GM23338 (cell line): ENCODE results near the gene CNN3. TPM values are rescaled to one million over a fixed set of nuclear protein-coding genes. Genes with fewer than 3 reads are reported as not detected.

ENCODE experiments used
- ATAC-seq: fragments of 200-7000 bp; cut with Tn5 transposase; 3 replicates; pipeline ENCODE4 v1.9.1; 2020
- DNase-seq: peaks from one replicate; pipeline ENCODE4 v3.0.0-alpha.2; 2015; ENCODE audit warnings: low spot score
- H2AFZ ChIP-seq: fragments of 200-600 bp; sonication (generic); 2 replicates; pipeline ENCODE4 v1.8.0; 2016; ENCODE audit warnings: antibody characterized with exemption, mild to moderate bottlenecking, moderate library complexity
- H3F3A ChIP-seq: fragments of 200-600 bp; sonication (generic); replicated peaks from 2 replicates; pipeline ENCODE4 v1.8.0; 2017; ENCODE audit warnings: antibody characterized with exemption, mixed run types, low read depth
- H3K27ac ChIP-seq: fragments of 200-600 bp; sonication (generic); 2 replicates; pipeline ENCODE4 v1.6.1; 2016; ENCODE audit warnings: low read depth
- H3K27me3 ChIP-seq: fragments of 200-600 bp; sonication (generic); 2 replicates; pipeline ENCODE4 v1.8.0; 2016; ENCODE audit warnings: mild to moderate bottlenecking, mixed run types, moderate library complexity; ENCODE audit not compliant: insufficient read depth
- H3K36me3 ChIP-seq: fragments of 200-600 bp; sonication (generic); 2 replicates; pipeline ENCODE4 v1.8.0; 2016; ENCODE audit warnings: mild to moderate bottlenecking; ENCODE audit not compliant: insufficient read depth
- H3K4me1 ChIP-seq: fragments of 200-600 bp; sonication (generic); 2 replicates; pipeline ENCODE4 v1.8.0; 2016; ENCODE audit warnings: mild to moderate bottlenecking, moderate library complexity; ENCODE audit not compliant: insufficient read depth
- H3K4me2 ChIP-seq: fragments of 200-600 bp; sonication (generic); 2 replicates; pipeline ENCODE4 v1.7.1; 2017; ENCODE audit warnings: mixed run types
- H3K4me3 ChIP-seq: fragments of 200-600 bp; sonication (generic); 2 replicates; pipeline ENCODE4 v1.6.1; 2016; ENCODE audit warnings: mixed run types
- H3K79me2 ChIP-seq: fragments of 200-600 bp; sonication (generic); replicated peaks from 2 replicates; pipeline ENCODE4 v1.8.0; 2017; ENCODE audit warnings: mild to moderate bottlenecking; ENCODE audit not compliant: insufficient read depth
- H3K9me2 ChIP-seq: fragments of 200-600 bp; sonication (generic); 2 replicates; pipeline ENCODE4 v1.8.0; 2017; ENCODE audit not compliant: insufficient read depth
- H4K20me1 ChIP-seq: fragments of 200-600 bp; sonication (generic); replicated peaks from 2 replicates; pipeline ENCODE4 v1.8.0; 2017; ENCODE audit warnings: mild to moderate bottlenecking; ENCODE audit not compliant: insufficient read depth
- H3K27ac Mint-ChIP-seq: 2 replicates; pipeline ENCODE4 v1.8.0; 2020; ENCODE audit warnings: inconsistent platforms, mild to moderate bottlenecking, moderate library complexity, mixed read lengths
- H3K27me3 Mint-ChIP-seq: 3 replicates; pipeline ENCODE4 v1.8.0; 2022; ENCODE audit warnings: low read depth, mild to moderate bottlenecking, moderate library complexity, mixed read lengths, inconsistent platforms; ENCODE audit not compliant: insufficient read depth, poor library complexity
- H3K36me3 Mint-ChIP-seq: 3 replicates; pipeline ENCODE4 v1.8.0; 2021; ENCODE audit warnings: low read depth, mild to moderate bottlenecking, inconsistent platforms, moderate library complexity, mixed read lengths
- H3K4me1 Mint-ChIP-seq: 3 replicates; pipeline ENCODE4 v1.8.0; 2020; ENCODE audit warnings: mild to moderate bottlenecking, inconsistent platforms, mixed read lengths
- H3K4me3 Mint-ChIP-seq: 3 replicates; pipeline ENCODE4 v1.8.0; 2021; ENCODE audit warnings: moderate library complexity, mild to moderate bottlenecking, inconsistent platforms, mixed read lengths
- H3K9me3 Mint-ChIP-seq: 3 replicates; pipeline ENCODE4 v1.8.0; 2020; ENCODE audit warnings: moderate library complexity, mild to moderate bottlenecking, inconsistent platforms, mixed read lengths
- CREB1 ChIP-seq: fragments of 250-450 bp; sonication (Bioruptor Pico); IDR thresholded peaks from 2 replicates; pipeline ENCODE4 v1.5.0; 2020; ENCODE audit warnings: low read depth, mild to moderate bottlenecking, moderate library complexity
- EZH2 ChIP-seq: fragments of 200-600 bp; sonication (generic); IDR thresholded peaks from one replicate; pipeline ENCODE4 v1.8.0; 2017; ENCODE audit warnings: antibody characterized with exemption, mild to moderate bottlenecking, low read depth; ENCODE audit not compliant: unreplicated experiment
- EZH2phosphoT487 ChIP-seq: fragments of 200-600 bp; sonication (generic); IDR thresholded peaks from one replicate; pipeline ENCODE4 v1.8.1; 2018; ENCODE audit warnings: antibody characterized with exemption; ENCODE audit not compliant: unreplicated experiment
- JUNB ChIP-seq: IDR thresholded peaks from one replicate; pipeline ENCODE4 v1.6.1; 2016; ENCODE audit warnings: antibody characterized with exemption; ENCODE audit not compliant: unreplicated experiment
- STAT1 ChIP-seq: IDR thresholded peaks from one replicate; pipeline ENCODE4 v1.6.1; 2016; ENCODE audit warnings: antibody characterized with exemption; ENCODE audit not compliant: unreplicated experiment
- ZNF114 ChIP-seq: fragments of 250-450 bp; sonication (Bioruptor Pico); IDR thresholded peaks from 2 replicates; pipeline ENCODE4 v1.5.0; 2020; ENCODE audit warnings: mild to moderate bottlenecking, moderate library complexity
- ZNF331 ChIP-seq: fragments of 250-450 bp; sonication (Bioruptor Pico); IDR thresholded peaks from 2 replicates; pipeline ENCODE4 v1.5.0; 2020; ENCODE audit warnings: low read depth, mild to moderate bottlenecking, moderate library complexity
- polyA plus RNA-seq: library from polyadenylated mRNA; unstranded; fragments of >200 nt; fragmentation: Nextera tagmentation; extraction: Ambion mirVana; gene quantifications from 2 replicates; pipeline ENCODE4 v1.2.1, GENCODE V29; 2016
- total RNA-seq: library from RNA; depleted of rRNA; stranded (reverse); fragments of >200 nt; shearing (Covaris generic); gene quantifications from 2 replicates; pipeline ENCODE4 v1.2.3, GENCODE V29; 2014
- TF ChIP-seq, protein P1 (sequence below): fragments of 250-450 bp; sonication (Bioruptor Pico); IDR thresholded peaks from 2 replicates; pipeline ENCODE4 v1.5.0; 2020; ENCODE audit warnings: mild to moderate bottlenecking, moderate library complexity
- TF ChIP-seq, protein P2 (sequence below): IDR thresholded peaks from 2 replicates; pipeline ENCODE4 v1.6.1; 2016; ENCODE audit warnings: antibody characterized with exemption

CNN3 gene
- total and polyA plus RNA-seq, 2 experiments from 2014 or later, result 220 to 312 TPM

DNA sequence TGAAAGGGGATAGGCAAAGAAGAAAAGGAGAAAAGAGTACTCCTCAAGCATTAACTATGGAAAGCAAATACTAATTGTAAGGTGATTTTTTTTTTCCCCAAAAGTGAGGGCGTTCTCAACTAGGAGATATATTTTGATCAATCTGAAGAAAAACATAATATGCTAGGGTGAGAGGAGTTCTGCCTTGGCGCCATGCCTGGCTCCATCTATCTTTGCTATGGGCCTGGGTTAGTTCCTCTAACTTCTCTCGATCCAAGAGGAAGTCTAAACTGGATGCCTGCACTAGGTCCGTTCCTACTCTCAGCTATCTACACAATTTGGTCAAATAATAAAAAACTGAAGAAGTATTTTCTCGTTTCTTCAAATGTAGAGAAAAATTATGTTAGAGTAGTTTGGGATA lies 20.5 kb downstream of the CNN3 start (continued):
- TF ChIP-seq STAT1 (no peak), ZNF331 (CRISPR knock-in tag) (no peak), ZNF114 (CRISPR knock-in tag) (no peak), CREB1 (CRISPR knock-in tag) (no peak)
- TF ChIP-seq, protein P1, sequence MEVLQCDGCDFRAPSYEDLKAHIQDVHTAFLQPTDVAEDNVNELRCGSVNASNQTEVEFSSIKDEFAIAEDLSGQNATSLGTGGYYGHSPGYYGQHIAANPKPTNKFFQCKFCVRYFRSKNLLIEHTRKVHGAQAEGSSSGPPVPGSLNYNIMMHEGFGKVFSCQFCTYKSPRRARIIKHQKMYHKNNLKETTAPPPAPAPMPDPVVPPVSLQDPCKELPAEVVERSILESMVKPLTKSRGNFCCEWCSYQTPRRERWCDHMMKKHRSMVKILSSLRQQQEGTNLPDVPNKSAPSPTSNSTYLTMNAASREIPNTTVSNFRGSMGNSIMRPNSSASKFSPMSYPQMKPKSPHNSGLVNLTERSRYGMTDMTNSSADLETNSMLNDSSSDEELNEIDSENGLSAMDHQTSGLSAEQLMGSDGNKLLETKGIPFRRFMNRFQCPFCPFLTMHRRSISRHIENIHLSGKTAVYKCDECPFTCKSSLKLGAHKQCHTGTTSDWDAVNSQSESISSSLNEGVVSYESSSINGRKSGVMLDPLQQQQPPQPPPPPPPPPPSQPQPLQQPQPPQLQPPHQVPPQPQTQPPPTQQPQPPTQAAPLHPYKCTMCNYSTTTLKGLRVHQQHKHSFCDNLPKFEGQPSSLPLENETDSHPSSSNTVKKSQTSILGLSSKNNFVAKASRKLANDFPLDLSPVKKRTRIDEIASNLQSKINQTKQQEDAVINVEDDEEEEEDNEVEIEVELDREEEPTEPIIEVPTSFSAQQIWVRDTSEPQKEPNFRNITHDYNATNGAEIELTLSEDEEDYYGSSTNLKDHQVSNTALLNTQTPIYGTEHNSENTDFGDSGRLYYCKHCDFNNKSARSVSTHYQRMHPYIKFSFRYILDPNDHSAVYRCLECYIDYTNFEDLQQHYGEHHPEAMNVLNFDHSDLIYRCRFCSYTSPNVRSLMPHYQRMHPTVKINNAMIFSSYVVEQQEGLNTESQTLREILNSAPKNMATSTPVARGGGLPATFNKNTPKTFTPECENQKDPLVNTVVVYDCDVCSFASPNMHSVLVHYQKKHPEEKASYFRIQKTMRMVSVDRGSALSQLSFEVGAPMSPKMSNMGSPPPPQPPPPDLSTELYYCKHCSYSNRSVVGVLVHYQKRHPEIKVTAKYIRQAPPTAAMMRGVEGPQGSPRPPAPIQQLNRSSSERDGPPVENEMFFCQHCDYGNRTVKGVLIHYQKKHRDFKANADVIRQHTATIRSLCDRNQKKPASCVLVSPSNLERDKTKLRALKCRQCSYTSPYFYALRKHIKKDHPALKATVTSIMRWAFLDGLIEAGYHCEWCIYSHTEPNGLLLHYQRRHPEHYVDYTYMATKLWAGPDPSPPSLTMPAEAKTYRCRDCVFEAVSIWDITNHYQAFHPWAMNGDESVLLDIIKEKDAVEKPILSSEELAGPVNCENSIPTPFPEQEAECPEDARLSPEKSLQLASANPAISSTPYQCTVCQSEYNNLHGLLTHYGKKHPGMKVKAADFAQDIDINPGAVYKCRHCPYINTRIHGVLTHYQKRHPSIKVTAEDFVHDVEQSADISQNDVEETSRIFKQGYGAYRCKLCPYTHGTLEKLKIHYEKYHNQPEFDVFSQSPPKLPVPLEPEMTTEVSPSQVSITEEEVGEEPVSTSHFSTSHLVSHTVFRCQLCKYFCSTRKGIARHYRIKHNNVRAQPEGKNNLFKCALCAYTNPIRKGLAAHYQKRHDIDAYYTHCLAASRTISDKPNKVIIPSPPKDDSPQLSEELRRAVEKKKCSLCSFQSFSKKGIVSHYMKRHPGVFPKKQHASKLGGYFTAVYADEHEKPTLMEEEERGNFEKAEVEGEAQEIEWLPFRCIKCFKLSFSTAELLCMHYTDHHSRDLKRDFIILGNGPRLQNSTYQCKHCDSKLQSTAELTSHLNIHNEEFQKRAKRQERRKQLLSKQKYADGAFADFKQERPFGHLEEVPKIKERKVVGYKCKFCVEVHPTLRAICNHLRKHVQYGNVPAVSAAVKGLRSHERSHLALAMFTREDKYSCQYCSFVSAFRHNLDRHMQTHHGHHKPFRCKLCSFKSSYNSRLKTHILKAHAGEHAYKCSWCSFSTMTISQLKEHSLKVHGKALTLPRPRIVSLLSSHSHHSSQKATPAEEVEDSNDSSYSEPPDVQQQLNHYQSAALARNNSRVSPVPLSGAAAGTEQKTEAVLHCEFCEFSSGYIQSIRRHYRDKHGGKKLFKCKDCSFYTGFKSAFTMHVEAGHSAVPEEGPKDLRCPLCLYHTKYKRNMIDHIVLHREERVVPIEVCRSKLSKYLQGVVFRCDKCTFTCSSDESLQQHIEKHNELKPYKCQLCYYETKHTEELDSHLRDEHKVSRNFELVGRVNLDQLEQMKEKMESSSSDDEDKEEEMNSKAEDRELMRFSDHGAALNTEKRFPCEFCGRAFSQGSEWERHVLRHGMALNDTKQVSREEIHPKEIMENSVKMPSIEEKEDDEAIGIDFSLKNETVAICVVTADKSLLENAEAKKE (CRISPR knock-in tag), result no peak

DNA sequence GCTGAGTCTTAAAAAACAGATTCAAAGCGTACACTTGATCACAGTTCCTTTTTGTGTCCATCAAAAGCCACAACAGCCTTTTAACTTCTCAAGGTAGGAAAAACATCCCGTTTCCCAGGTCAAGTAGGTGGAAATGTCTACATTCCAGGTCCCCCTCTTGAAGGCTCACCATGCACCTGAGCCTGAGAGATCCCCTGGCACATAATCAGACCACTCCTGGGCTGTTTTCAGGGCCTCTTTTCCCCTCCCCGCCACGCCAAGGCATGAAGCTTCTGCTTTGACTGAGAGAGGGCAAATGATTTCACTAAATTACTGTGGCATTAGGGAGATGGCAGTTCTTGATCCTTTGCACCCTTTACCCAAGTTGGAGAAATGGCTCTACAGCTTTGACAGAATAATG lies 21.7 kb downstream of the CNN3 start:
- no peak overlapping the region for H3K4me3 ChIP-seq
- ATAC-seq, result no peak
- H3K79me2 ChIP-seq, result peaks cover 69% of the 10 kb centered on the region
- no peaks in the 10 kb centered on the region for H3K27me3 ChIP-seq
- no peak for DNase-seq
- H3K9me2 ChIP-seq, result no peaks in the 10 kb centered on the region
- no peak overlapping the region for H3K4me3 Mint-ChIP-seq
- H3K27ac Mint-ChIP-seq, result no peak overlapping the region
- no peaks in the 10 kb centered on the region for H3K9me3 Mint-ChIP-seq
- H2AFZ ChIP-seq, result no peak overlapping the region
- H3K27me3 Mint-ChIP-seq, result peaks cover 3% of the 10 kb centered on the region
- no peaks in the 10 kb centered on the region for H3F3A ChIP-seq
- peaks cover 82% of the 10 kb centered on the region for H4K20me1 ChIP-seq
- peak overlapping the region; percentile 27; the same call in 1 of the 2 replicates for H3K27ac ChIP-seq
- H3K36me3 Mint-ChIP-seq, result peaks cover 56% of the 10 kb centered on the region
- H3K4me1 ChIP-seq, result peaks cover 34% of the 10 kb centered on the region
- peaks cover 31% of the 10 kb centered on the region for H3K4me1 Mint-ChIP-seq
- H3K36me3 ChIP-seq, result peaks cover 16% of the 10 kb centered on the region
- H3K4me2 ChIP-seq, result no peak overlapping the region
- TF ChIP-seq ZNF331 (CRISPR knock-in tag) (no peak), ZNF114 (CRISPR knock-in tag) (no peak), EZH2phosphoT487 (no peak), JUNB (no peak), STAT1 (no peak), EZH2 (no peak), CREB1 (CRISPR knock-in tag) (no peak)
- TF ChIP-seq, protein P2, sequence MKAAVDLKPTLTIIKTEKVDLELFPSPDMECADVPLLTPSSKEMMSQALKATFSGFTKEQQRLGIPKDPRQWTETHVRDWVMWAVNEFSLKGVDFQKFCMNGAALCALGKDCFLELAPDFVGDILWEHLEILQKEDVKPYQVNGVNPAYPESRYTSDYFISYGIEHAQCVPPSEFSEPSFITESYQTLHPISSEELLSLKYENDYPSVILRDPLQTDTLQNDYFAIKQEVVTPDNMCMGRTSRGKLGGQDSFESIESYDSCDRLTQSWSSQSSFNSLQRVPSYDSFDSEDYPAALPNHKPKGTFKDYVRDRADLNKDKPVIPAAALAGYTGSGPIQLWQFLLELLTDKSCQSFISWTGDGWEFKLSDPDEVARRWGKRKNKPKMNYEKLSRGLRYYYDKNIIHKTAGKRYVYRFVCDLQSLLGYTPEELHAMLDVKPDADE, result no peak
- TF ChIP-seq, protein P1 (CRISPR knock-in tag), result no peak
